ENCODE data around the gene PROSER3.

- TF ChIP-seq CTCF (IDR thresholded peaks at IDR 0.05) (no peak), POLR2A (IDR thresholded peaks at IDR 0.05) (no peak), POLR2AphosphoS5 (IDR thresholded peaks at IDR 0.05) (no peak), EP300 (IDR thresholded peaks at IDR 0.05) (no peak)
Measured at GRCh38 chr19:35792312-35792711, 34.3 kb downstream of the PROSER3 start.

All from gastroesophageal sphincter (tissue), 3 donors.